GM18498 (cell line): Measurements from ENCODE around the gene SLC39A2.
"Not testable (repeated sequence)": the region's sequence is repeated elsewhere in the genome, so short reads cannot be mapped to it uniquely, and the experiment has no call there.

Experiments
- ATAC-seq: cut with Tn5 transposase; IDR thresholded peaks from one replicate; pipeline ENCODE4 v1.9.1; 2021; ENCODE audit warnings: mild to moderate bottlenecking, moderate library complexity; ENCODE audit not compliant: unreplicated experiment

The SLC39A2 gene

GRCh38 chr14:21024585-21025370, 25.7 kb downstream of the SLC39A2 start, which contains the start of gene NDRG2:
Gene NDRG2, minus strand, starts transcription at chr14:21025061. Its CDS starts 1,746 bp downstream, at chr14:21023315.
- ATAC-seq = peak; percentile 56

- ATAC-seq = no peak
Measured at GRCh38 chr14:21025371-21026273, 26.5 kb downstream of the SLC39A2 start.

GRCh38 chr14:21026274-21026987, 27.3 kb downstream of the SLC39A2 start:
- ATAC-seq = no peak

GRCh38 chr14:21026988-21027315, 27.9 kb downstream of the SLC39A2 start:
- no peak for ATAC-seq

- ATAC-seq = no peak
Measured at GRCh38 chr14:21029917-21030316, 30.8 kb downstream of the SLC39A2 start, which contains the start of gene TPPP2. Gene TPPP2, plus strand, starts transcription at chr14:21030217. Its CDS starts 365 bp downstream, at chr14:21030582.

GRCh38 chr14:21030531-21030930, 31.4 kb downstream of the SLC39A2 start:
- no peak for ATAC-seq

- no peak for ATAC-seq
Measured at GRCh38 chr14:21032326-21033132, 33.4 kb downstream of the SLC39A2 start.

- no peak for ATAC-seq
Measured at GRCh38 chr14:21033133-21033698, 34.1 kb downstream of the SLC39A2 start.

GRCh38 chr14:21034707-21035106, 35.6 kb downstream of the SLC39A2 start, which contains the start of gene RNASE13:
Gene RNASE13, minus strand, starts transcription at chr14:21034807. Its CDS starts 519 bp downstream, at chr14:21034288.
- no peak for ATAC-seq

GRCh38 chr14:21036751-21037150, 37.7 kb downstream of the SLC39A2 start:
- no peak for ATAC-seq

GRCh38 chr14:21037156-21037555, 38.1 kb downstream of the SLC39A2 start:
- no peak for ATAC-seq

- ATAC-seq = no peak
Measured at GRCh38 chr14:21038441-21039422, 39.6 kb downstream of the SLC39A2 start.

- ATAC-seq = peak; percentile 61
Measured at GRCh38 chr14:21039585-21040369, 40.7 kb downstream of the SLC39A2 start.

- no peak for ATAC-seq
Measured at GRCh38 chr14:21040370-21040925, 41.4 kb downstream of the SLC39A2 start.

- not testable (repeated sequence) for ATAC-seq
Measured at GRCh38 chr14:21040941-21041340, 41.8 kb downstream of the SLC39A2 start.

GRCh38 chr14:21041676-21042433, 42.8 kb downstream of the SLC39A2 start, which contains the start of gene RNASE7:
Gene RNASE7, plus strand, starts transcription at chr14:21042362. Its CDS starts 631 bp downstream, at chr14:21042993.
- no peak for ATAC-seq

GRCh38 chr14:21042918-21043317, 43.8 kb downstream of the SLC39A2 start:
- ATAC-seq = no peak
